ENCODE data around the gene LEKR1.

DNA sequence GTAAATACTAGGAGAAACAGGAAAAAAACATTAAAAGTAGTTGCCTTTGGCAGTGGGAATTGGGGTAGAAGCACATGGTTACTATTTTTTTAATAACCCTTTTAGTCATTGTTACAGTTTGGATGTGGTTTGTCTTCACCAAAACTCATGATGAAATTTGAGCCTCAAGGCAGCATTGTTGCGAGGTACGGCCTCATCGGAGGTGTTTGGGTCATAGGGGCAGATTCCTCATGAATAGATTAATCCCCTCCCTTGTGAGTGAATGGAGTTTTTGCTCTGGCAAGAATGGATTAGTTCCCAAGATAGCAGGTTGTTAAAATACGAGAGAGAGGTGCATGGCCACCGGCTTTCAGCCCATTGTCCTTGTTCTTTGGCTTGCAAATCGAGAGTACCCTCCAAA, 92.6 kb downstream of the LEKR1 start:
- TF ChIP-seq, protein P1, sequence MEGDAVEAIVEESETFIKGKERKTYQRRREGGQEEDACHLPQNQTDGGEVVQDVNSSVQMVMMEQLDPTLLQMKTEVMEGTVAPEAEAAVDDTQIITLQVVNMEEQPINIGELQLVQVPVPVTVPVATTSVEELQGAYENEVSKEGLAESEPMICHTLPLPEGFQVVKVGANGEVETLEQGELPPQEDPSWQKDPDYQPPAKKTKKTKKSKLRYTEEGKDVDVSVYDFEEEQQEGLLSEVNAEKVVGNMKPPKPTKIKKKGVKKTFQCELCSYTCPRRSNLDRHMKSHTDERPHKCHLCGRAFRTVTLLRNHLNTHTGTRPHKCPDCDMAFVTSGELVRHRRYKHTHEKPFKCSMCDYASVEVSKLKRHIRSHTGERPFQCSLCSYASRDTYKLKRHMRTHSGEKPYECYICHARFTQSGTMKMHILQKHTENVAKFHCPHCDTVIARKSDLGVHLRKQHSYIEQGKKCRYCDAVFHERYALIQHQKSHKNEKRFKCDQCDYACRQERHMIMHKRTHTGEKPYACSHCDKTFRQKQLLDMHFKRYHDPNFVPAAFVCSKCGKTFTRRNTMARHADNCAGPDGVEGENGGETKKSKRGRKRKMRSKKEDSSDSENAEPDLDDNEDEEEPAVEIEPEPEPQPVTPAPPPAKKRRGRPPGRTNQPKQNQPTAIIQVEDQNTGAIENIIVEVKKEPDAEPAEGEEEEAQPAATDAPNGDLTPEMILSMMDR (conservative IDR thresholded peaks at IDR 0.05), result no peak
- no peak for TF ChIP-seq ZFX (IDR thresholded peaks at IDR 0.05)
